Hindlimb muscle (tissue), 1 donor: ENCODE results near the gene RPP25L. TPM values are rescaled to one million over a fixed set of nuclear protein-coding genes. Genes with fewer than 3 reads are reported as not detected.
A peak's percentile ranks its signal among the peaks of the same experiment; 100 is the strongest.

ENCODE experiments used
- DNase-seq: peaks from one replicate; pipeline ENCODE4 v3.0.0-alpha.2; 2013
- polyA plus RNA-seq: library from polyadenylated mRNA; unstranded; fragments of 120-200 nt; gene quantifications from one replicate; pipeline ENCODE4 v1.2.1, GENCODE V29; 2013; ENCODE audit not compliant: insufficient read length

RPP25L gene
- polyA plus RNA-seq, 1 donor = 20.9 TPM

- DNase-seq = peak; percentile 90
Measured at GRCh38 chr9:34637356-34638137, 25.6 kb upstream of the RPP25L start, which contains the start of gene SIGMAR1. TSS of gene SIGMAR1 (minus strand) at chr9:34637787. CDS start at chr9:34637697, 90 bp downstream.

- no peak for DNase-seq
Measured at GRCh38 chr9:34636791-34637355, 25.0 kb upstream of the RPP25L start.

GRCh38 chr9:34635556-34635955, 23.7 kb upstream of the RPP25L start:
- DNase-seq = no peak

DNA sequence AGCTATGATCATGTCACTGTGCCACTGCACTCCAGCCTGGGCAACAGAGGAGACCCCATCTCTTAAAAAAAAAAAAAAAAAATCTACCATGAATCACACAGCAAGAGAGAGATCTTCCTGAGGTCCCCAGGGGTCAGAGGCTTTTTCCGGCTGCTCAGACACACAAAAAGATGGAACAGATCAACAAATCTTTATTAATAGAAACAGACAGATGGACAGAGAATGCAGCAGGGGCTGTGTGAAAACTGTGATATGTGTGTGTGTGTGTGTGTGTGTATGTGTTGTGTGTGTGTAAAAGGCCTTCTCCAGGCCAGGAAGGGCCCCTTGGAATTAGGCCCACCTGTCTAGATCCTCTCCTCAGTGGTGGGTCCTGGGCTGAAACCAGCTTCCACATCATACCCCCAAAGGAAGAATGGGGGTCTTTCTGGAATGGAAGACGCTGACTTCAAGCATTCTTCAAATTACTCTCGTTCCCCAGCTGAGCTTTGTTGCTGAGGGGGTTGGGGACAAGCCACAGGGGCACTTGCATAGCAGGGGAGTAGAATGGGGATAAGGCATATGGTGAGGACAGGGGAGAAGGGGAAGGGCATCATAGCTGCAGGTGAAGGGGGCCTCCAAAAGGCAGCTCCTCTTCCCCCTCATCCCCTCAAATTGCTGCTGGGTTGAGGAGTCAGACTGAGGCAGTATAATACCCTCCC, 22.8 kb upstream of the RPP25L start:
- no peak for DNase-seq

DNA sequence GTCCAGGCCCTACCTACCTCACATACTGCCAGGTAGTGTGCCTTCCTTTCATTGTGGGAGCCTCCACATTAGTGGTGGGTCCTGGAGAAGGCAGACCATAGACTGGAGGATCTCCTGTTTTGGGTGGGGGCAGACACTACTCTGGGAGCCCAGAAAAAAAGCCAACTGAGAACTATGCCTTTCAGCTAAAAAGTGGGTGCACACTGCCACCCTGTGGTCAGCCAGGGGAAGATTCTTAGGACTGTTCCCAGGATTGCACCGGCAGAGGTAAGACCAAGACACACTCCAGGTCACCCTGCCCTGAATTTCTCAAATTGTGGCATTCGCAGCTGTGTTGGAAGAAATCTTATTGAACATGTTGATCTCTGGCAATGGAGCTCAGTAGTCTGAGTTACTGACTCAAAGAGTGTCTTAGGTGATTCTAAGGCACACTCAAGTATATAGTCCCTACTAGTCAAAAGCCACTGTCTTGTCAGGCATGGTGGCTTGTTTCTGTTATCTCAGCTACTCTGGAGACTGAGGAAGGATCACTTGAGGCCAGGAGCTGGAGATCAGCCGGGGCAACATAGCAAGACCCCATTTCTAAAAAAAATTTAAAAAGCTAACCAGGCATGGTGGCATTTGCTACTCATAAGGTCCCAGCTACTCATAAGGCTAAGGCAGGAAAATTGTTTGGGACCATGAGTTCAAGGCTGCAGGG, 22.1 kb upstream of the RPP25L start:
- peak; percentile 64 for DNase-seq

- no peak for DNase-seq
Measured at GRCh38 chr9:34633166-34633565, 21.3 kb upstream of the RPP25L start.

GRCh38 chr9:34630402-34631154, 18.7 kb upstream of the RPP25L start:
- DNase-seq = no peak

GRCh38 chr9:34629491-34629808, 17.6 kb upstream of the RPP25L start:
- no peak for DNase-seq

DNA sequence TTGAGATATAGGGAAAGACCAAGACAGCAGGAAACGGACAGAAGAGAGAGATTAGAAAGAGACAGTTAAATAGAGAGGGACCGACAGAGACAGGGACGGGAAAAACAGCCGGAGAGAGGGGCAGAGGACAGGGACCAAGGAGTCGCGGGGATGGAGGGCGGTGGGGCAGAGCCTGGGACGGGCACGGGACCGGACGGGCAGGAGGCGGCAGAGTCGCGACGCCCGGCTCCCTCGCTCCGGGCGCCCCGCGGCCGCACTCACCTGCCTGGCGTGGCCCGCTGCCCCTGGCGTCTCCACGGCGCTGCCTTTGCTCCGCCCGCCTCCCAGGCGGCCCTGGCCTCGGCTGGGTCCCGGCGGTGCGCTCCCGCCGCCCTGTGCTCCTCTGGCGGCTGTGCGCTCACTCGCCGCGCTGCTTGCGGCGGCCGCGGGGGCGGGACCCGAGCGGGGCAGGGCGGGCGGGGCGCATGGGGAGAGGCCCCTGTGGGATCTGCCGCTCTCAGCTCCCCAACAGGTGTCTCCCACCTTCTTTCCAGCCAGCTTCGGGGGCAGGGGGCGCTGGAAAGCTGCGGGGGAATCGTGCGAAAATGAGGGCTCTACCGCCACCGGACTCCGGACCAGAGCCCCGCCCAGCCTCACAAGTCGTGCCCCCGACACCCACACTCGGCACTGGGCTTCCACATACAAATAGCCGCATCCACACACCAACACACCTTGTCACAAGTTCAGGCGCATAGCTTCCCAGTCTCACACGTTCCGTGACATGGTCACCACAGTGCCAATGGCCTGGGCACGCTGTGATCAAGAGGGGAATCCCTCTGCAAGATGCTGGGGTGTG, 17.0 kb upstream of the RPP25L start, which contains the start of gene ARID3C:
ARID3C (minus strand) TSS at position 411 of the 835 bp plus-strand sequence. CDS start 1,052 bp downstream, outside the sequence.
- no peak for DNase-seq

GRCh38 chr9:34627716-34628655, 16.1 kb upstream of the RPP25L start:
- DNase-seq = no peak

DNA sequence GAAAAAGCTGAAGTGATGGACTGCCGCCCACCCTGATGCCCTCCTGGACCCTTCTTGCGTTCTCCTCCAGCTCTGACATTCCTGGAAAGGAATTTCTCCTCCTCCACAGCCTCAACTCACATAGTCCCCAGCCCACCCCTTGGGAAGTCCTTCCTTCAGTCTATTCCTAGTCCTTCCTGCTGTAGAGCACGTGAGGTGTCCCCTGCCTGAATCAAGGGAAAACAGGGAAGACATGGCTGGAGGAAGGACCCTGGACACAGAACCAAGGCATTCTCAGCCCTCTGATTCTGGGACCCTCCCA, 13.2 kb upstream of the RPP25L start:
- no peak for DNase-seq

GRCh38 chr9:34624475-34625185, 12.7 kb upstream of the RPP25L start:
- DNase-seq = no peak

GRCh38 chr9:34623374-34624235, 11.7 kb upstream of the RPP25L start:
- DNase-seq = no peak

DNA sequence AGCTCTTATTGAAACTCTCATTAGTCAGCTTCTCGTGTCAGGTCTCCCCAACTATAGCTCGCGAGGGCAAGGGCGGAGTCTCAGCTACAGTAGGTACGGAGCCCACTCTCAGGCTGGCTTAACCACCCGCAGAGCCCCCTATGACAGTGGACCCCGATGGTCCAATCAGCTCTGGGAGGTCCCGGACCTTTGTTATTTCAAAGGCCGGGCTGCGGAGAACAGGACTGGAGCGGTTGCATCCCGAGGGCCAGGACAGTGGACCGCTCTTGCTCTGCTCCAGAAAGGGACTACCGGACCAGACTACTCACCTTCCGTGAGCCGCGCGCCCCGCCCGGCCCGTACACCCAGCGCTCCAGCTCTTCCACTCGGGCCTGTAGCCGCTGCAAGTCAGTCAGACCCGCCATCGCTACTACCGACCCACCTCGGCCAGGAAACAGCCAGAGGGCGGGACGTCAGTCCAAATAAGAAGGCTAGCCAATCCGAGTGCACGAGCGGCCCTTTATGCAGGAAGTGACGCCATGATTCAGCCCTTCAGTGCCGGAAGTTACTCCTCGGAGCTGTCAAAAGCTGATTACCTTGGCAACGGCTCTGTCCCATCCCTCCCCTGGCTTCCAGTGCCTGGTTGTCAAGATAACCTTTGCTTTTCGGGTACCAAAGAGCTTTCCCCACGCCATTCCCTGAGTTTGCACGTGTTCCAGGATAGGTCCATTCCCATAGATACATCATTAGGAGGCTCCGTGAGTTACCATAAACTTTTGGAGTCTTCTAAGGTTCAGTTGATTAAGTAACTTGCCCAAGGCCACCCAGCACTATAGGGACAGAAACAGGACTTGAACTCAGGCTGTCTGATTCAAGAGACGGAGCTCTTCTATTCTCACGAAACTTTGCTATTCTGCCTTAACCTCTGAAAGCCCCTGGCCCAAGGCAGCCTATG, 8.4 kb upstream of the RPP25L start, which contains the start of gene DCTN3:
DCTN3 (minus strand) TSS at position 435 of the 934 bp plus-strand sequence; CDS start at position 404, 31 bp downstream.
- peak; percentile 93 for DNase-seq

GRCh38 chr9:34615132-34615531, 3.2 kb upstream of the RPP25L start:
- DNase-seq = no peak

GRCh38 chr9:34612788-34613390, 992 bp upstream of the RPP25L start:
- DNase-seq = peak; percentile 83
